Lung microvascular endothelial cell (primary cell): ENCODE data around the gene MAN1C1. TPM values are rescaled to one million over a fixed set of nuclear protein-coding genes. Genes with fewer than 3 reads are reported as not detected.
"Not testable (repeated sequence)": the region's sequence is repeated elsewhere in the genome, so short reads cannot be mapped to it uniquely, and the experiment has no call there.

Experiments used
- DNase-seq, 2 donors: peaks; one replicate each; pipeline versions ENCODE4 v3.0.0 to v3.0.0-alpha.2; 2010; ENCODE audit warnings: low read depth in 2 of 2
- total RNA-seq: library from RNA; depleted of rRNA; stranded (reverse); fragments of >200 nt; gene quantifications from 2 replicates; pipeline ENCODE4 v1.2.1, GENCODE V29; 2014

MAN1C1 gene
- total RNA-seq, 1 donor from 2014 or later: 0.79 TPM

DNA sequence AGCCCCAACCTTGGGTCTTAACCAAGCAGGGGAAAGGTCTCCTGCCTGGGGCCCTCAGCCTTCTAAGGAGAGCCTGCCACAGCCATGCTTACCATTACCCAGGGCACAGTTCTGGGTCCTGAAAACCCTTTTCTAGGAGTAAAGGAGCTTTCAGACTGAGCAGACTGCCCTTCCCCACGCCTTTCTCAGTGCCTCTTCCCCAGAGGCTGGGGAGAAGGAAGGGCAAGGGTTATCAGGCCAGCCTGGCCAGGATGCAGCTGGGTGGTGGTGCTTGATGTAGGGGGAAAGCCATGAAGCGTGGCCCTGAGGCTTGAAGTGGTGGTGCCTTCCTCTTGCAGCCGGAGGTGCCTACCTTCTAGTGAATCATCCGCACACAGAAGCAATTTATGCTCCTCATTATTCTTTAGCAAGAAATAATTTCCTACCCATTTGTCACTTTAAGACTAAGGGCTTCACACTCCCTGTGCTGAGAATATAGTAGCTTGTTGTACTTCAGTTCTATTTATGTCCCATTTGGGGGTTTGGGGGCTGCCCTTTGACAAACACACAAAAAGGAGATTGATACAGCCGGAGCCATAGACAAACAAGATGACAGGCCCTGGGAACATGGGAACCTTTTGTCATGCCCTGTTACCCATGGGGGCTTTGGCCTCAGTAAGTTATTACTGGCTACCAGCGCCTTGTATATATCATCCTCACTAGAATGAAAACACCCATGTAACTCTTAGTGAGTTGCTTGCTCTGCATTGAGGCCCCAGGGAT lies 40.7 kb downstream of the MAN1C1 start:
- DNase-seq: peak; percentile 15 to 24

DNA sequence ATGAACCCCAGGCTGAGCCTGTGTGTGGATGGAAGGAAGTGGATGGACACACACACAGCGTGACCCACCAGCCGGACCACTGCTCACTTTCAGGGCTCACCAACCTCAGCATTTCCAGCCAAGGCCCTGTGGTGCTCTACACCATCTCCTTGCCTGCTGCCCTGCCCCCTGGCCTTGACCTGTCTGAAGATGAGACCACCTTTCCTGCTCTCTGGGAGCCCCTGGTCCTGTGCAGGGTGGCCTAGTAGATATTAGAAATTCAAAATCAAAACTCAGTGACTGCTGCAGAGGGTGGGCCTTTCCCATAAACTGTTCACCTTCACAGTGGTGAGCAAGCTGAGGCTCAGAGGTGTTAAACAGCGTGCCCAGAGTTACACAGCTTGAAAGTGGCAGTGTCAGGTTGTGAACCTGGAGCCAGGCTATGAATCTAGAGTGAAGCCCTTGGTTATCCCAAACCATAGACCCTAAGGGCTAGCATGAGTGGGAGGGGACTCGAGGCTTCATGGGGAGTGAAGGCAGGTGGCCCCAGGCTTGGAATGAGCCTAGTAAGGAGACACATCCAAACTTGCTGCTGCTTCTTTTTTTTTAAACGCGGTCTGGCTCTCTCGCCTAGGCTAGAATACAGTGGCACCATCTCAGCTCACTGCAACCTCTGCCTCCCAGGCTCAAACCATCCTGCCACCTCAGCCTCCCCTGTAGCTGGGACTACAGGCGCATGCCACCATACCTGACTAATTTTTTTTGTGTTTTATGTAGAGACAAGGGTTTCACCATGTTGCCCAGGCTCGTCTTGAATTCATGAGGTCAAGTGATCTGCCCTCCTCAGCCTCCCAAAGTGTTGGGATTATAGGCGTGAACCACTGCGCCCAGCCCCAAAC lies 41.5 kb downstream of the MAN1C1 start:
- DNase-seq: no peak

DNA sequence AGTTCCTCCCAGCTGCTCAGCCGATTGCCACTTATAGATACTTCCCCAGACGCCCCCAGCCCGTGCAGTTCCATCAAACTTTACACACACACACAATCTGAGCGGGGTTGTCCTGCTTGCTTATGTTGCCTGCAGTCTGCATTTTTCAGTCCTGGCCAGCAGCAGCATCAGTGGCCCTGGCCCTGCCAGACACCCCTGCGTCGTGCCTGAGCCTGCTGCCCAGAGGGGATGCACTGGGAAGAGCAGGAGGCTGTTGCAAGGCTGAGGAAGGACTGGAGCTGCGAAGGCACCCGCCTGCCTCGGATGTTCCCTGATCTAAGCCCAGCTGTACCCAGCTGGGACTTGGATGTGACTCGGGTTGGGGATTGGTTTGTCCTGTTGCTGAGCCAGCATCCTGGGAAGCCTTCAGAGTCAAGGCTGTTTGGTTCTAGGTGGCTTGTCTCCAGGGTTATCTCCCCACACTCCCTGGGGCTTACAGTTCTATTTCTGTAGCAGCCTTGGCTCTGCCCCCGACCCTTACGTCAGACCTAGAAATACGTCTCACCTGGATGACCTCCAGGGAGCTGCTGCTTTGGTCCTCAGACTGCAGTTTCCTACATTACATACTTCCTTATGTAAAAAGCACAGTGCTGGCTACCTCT lies 42.3 kb downstream of the MAN1C1 start:
- DNase-seq: no peak

DNA sequence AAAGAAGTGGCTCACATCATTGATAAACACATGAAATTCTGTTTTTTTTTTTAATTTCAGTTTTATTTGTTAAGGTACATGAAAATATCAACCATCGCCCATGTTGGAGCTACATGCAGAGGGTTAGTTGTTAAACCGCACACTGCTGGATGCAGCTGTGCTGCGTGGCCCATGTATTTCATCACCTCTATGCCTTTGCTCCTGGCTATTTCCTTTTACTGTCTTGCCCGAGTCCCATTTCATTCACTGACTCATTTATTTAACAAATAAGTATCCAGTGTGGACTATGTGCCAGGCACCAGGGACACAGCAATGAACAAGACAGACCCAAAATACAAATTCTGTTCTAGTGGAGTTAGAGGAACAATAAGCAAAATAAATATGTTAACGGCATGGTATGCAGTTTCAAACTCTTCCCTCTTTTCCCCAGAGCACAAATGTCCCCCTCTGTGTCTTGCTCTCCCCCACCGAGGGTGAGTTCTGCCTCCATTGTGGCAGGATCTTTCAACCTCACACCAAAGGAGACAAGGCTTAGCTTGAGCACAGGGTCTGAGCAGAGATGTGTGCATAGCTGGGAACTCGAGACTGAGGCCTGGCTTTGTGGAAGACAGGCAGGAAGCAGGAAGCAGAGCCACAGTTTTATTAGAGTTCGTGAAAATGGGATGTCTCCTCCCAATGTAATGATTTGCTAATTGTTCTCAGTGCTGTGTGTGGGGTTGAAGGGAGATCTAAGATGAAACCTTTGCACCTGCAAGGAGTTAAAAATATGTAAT lies 44.6 kb downstream of the MAN1C1 start:
- no peak for DNase-seq

DNA sequence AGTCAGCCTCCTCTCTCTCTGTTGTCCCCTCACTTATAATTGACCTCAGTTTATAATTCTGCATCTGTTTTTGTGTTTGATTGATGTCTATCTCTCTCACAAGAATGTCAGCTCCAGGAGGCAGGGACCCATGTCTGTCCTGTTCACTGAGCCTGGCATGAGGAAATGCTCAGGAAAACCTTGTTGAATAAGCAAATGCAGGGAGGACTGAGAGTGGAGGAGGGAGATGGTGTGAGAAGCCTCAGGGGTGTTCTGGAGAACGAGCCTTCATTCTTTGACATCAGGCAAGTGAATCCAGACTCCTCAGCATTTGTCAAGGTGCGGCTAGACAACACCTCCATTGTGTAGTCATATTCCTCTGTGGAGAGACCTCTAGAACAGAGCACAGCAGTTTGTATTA lies 45.5 kb downstream of the MAN1C1 start:
- DNase-seq: no peak

DNA sequence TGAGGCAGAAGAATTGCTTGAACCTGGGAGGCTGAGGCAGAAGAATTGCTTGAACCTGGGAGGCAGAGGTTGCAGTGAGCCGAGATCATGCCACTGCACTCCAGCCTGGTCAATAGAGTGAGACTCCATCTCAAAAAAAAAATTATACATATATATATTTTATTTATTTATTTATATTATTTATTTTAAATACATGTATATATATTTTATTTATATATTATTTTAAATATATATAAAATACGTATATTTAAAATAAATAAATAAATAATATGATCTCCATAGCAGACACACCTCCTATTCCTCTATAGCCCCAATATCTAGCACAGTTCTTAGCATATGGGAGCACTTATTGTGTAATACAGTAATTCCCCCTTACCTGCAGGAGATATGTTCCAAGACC lies 46.4 kb downstream of the MAN1C1 start:
- DNase-seq: not testable (repeated sequence)

DNA sequence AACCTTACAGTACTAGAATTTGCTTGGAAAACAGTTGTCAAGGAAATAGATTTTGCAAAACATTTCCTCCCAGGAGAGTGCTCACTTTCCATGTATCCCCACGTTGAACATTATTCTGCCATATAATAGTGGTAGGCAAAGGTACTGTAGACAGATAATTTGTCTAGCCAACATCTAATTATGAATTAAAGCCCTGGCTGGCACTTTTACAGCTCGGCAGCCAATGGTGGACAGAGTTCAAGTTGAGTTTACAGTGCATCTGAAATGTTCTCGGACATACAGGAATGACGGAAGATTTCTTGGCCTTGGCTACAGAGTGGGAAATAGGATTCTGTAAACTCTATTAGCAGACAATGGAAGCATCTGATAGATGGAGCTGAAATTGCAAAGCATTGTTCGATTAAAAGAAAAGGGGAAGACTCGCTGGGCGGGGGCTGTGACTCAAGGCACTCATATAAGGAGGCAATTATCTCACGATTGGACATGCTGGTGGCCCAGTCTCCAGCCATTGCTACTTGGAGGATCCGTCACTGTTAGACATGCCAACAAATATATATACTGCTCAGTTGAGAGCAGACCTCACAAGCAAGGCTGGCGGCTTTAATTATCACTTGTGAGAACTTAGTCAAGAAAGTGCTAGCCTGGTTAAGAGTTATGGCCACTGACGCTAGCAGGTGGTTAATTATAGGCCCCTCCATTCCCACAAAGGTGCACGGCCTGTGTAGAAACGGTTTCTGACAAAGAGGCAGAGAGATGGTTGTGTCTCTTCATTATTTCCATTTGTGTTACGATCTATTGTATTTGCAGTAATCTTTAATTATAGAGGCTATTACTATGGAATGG lies 48.0 kb downstream of the MAN1C1 start:
- DNase-seq: peak in 1 of 2 donors; percentile 84

DNA sequence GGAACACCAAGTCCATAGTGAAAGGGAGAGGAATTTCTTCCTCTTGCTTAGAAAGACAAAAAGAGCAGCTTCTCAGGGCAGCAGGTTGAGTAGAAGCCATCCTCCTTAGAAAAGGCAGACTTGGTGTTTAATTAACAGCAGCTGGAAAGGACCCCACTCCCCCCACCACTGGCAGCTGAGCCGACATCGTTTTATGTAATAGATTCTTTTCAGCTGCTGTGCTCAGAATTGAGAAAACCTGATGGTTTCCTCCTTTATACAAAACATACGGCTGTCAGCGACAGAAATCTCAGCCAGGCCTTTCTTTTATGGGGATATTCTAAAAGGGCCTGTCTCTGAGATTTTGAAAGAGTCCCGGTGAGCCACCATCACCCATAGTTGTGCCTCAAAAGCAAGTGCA lies 49.9 kb downstream of the MAN1C1 start:
- no peak for DNase-seq

DNA sequence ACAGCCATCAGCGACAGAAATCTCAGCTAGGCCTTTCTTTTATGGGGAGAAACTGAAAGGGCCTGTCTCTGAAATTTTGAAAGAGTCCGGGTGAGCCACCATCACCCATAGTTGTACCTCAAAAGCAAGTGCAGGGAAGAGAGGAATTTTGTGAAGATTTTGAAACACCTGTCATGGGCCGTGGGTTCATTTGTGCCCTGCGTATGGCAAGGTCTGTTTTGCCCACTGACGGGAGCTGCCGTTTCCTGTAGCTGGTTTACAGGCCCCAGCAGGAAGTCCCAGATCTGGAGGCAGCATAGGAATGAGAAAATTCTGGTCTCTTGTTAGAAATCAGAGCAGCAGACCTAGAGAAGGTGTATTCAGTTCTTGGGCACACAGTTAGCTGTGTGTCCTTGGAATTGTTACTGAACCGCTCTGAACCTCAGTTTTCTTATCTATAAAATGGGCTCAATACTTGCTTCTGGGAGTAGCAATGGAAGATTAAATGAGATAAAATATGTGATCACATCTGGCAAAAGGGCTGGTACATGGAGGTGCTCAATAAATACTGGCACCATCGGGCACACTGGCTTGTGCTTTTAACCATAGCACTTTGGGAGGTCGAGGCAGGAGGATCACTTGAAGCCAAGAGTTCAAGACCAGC lies 52.5 kb downstream of the MAN1C1 start:
- no peak for DNase-seq

DNA sequence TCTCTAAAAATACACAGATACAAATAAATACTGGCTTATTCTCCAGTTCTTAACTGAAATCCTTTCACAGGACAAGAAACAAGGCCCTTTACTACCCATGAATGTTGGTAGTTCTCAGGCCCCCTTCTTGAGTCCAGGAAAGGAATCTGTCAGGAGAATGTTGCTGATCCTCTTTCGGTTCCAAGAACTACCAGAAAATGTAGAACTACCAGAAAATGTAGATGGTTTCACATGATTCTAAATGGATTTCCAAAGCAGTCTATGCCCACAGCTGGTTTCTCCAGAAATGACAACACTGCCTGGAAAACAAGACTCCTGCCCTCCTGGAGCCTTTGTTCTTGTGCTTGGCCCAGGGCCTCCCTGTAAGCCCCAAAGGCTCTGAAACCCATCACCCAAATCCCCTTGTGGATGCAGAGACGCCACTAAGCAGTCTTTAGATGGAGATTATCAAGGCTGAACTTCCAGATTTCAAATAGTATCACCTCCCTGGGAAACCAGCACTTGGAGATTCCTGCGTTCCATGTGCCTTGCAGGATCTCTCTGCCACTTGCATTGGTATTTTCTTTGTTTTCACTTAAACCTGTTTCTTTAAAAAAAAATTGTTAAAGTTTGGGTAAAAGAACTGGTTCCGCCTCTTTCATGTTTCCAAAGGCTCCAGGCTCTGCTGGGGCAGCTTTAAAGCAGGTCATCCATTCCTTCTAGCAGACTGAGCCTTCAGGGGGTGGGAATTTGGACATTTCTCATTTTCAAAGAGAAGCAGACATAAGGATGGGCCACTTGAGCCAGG lies 53.4 kb downstream of the MAN1C1 start:
- no peak for DNase-seq

DNA sequence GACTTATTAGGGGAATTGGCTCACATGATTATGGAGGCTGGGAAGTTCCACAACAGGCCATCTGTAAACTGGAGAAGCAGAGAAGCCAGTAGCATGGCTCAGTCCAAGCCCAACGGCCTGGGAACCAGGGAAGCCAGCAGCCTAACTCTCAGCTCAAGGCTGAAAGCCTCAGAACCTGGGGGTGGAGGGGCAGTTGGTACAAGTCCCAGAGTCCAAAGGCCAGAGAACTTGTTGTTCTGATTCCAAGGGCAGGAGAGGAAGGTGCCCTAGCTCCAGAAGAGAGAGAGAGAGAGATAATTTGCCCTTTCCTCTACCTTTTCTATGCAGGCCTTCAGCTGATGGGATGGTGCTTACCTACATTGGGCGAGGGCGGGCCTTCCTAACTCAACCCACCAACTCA lies 55.3 kb downstream of the MAN1C1 start:
- no peak for DNase-seq

DNA sequence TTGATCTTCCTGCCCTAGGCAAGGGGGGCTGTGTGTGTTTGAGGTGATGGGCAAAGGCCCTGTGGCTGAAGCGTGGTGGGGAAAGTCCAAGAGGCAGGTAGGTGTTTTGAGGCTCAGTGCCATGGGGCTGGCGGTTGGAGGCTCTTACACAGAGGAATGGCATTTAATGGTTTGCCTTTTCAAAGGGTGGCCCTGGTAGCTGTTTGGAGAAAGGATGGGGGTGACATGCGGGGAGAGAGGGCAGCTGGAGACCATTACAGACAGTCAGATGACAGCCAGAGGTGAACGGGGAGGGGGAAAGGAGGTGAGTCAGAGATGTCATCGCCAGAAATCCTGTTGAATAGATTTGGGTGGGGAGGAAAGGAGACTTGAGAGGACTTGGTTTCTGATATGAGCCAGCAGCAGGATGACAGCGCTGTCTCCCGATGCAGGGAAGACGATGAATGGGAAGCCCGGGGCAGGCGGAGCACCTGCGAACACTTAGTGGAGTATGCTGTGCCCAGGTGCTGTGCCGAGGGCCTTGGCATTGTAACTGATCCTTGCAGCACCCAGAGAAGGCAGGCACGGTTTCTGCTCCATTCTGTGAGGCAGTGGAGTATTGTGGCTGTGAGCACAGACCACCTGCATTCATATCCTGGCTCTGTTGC lies 56.3 kb downstream of the MAN1C1 start:
- no peak for DNase-seq

DNA sequence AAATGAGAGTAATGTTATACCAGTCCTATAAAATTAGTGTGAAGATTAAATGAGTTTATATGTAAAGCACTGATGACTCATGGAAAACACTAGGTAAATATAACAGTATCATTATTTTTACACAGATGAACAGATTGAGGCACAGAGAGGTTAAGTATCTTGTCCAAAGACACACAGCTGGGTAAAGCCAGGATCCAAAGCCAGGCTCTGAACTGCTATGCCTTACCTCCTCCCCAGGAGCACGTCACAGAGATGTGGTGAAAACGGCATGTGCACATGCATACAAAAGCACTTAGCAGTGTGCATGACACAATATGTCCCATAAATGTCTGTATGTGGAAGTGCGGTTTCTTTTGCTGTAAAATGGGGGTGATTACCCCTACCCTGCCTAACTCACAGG lies 56.9 kb downstream of the MAN1C1 start:
- no peak for DNase-seq

DNA sequence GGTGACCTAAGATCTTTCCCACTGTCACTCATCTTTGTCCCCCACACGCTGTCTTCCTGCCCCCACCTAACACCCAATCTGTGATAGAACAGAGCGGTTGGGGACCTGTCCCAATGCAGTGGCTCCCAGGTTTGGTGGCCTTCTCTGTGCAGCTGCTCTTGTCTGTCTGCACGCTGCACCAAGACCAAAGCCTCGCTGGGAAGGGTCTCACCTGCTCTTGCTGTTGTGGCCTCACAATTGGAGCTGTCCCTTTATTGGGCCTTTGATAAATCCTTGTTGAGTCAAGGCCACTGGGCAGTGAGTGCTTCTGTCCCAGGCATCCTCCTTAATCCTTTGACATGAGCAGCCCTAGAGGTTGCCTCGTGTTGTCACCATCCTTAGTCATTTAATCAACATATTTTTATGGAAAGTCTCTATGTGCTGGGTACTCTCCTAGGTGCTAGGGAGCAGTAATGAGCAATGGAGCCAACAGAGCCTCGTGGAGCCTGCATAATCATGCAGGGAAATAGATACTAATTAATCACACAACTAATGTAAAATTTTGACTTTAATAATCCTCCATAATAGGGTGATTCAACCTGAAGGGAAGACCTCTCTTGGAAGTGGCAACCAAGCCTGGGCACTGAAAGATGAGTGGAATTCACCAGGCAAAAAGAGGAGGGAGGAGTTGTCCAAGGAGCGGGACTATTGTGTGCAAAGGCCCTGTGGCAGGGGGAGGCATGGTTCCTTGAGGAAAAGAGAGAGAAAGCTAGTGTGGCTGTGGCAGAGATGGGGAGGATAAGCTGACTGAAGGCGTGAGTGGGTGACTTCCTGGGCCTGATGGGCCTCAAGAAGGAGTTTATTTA lies 57.6 kb downstream of the MAN1C1 start:
- no peak for DNase-seq

DNA sequence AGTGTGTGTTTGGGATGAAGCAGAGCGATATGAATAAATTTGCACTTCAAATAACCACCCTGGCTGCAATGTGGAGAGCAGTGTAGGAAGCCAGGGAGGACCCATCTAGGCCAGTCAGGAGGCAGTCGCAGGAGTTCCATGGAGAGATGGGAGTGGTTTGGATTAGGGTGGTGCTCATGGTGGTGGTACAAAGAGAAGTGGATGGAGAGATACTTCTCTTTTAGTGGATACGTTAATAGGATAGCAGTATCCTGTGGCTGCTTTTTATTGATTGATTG lies 58.2 kb downstream of the MAN1C1 start:
- DNase-seq: no peak

DNA sequence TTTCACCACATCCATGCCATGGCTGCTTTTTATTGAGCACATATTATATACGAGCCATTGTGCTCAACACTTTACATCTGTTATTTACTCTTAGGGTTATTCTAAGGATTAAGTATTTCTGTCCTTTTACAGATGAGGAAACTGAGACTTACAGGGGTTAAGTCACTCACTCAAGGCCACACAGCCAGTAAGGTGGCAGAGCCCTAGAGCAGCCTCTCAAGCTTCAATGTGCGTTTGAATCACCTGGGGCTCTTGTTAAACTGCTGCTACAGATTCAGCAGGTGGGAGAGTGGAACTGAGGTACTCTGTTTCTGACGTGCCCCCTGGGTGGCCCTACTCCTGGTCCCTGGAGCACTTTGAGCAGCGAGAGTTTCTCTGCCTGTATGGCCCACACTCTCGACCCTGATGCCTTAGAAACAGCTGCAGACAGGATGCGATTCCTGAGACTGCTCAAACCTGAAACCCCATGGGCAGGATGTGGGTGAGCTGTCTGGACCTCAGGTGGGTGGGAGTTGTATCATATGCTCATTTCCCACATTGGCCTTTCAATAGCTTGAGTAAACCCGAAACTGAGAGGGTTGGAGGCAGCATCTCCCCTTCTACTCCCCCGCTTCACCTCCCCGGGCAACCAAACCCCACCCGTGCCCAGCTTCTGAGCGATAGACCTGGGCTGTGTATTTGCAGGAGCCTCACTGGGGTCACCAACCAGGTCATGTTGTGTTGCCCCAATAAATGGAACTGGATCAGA lies 59.3 kb downstream of the MAN1C1 start:
- DNase-seq: no peak

DNA sequence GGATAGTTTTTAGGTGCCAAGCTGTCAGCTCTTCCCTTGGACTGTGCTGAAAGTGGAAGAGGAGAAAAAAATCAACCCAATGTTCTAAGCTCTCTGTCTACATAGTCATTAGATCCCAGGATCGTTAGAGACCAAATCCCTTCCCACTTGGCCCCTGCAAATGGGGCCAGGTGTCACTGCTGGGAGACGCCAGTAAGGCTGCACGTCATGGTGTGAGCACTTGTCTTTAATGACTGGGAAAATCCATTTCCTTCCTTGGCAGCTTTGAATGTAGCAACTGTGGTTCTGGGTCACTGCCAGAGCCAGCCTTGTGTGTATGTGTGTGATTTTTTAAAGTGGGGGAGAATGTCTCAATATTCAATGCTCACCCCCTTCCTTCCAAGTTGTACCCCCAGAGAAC lies 59.9 kb downstream of the MAN1C1 start:
- DNase-seq: peak; percentile 42 to 54
